ENCODE data around the gene EYS.

- TF ChIP-seq MYC (IDR thresholded peaks at IDR 0.05; ENCODE audit: borderline replicate concordance, low read length) (no peak), CTCF (IDR thresholded peaks at IDR 0.05) (no peak), KDM5A (IDR thresholded peaks at IDR 0.05) (no peak), EP300 (IDR thresholded peaks at IDR 0.05) (no peak), REST (IDR thresholded peaks at IDR 0.05) (no peak), USF2 (IDR thresholded peaks at IDR 0.05) (no peak)
Observed at GRCh38 chr6:64459411-64459944, 1247.5 kb downstream of the EYS start.

All from A549 (cell line).